PFSK-1 (cell line): ENCODE measurements around the gene PTPN5.

ENCODE experiments used
- POLR2AphosphoS5 ChIP-seq: IDR thresholded peaks from 2 replicates; pipeline ENCODE4 v1.6.1; 2012; ENCODE audit warnings: low read depth, mild to moderate bottlenecking, control low read depth, low read length, moderate library complexity
- SIN3A ChIP-seq: IDR thresholded peaks from 2 replicates; pipeline ENCODE4 v1.6.1; 2012; ENCODE audit warnings: mild to moderate bottlenecking, low read length, moderate library complexity, borderline replicate concordance; ENCODE audit not compliant: insufficient read depth
- TAF1 ChIP-seq: IDR thresholded peaks from 2 replicates; pipeline ENCODE4 v1.6.1; 2012; ENCODE audit warnings: low read length, control low read depth, borderline replicate concordance; ENCODE audit not compliant: insufficient read depth
- TF ChIP-seq, protein P1 (sequence below), 2 experiments: IDR thresholded peaks; 2 replicates each; pipeline versions ENCODE4 v1.6.1 to v1.8.0; 2011 to 2012; ENCODE audit warnings: low read depth in 2 of 2, low read length in 2 of 2, control low read depth in 1 of 2, inconsistent platforms in 1 of 2, mild to moderate bottlenecking in 1 of 2, moderate library complexity in 1 of 2; ENCODE audit not compliant: insufficient read depth in 1 of 2

GRCh38 chr11:18721561-18722292 is 69.9 kb downstream of the PTPN5 start:
- no peak for TF ChIP-seq SIN3A
- no peak for TF ChIP-seq POLR2AphosphoS5
- TF ChIP-seq, protein P1, sequence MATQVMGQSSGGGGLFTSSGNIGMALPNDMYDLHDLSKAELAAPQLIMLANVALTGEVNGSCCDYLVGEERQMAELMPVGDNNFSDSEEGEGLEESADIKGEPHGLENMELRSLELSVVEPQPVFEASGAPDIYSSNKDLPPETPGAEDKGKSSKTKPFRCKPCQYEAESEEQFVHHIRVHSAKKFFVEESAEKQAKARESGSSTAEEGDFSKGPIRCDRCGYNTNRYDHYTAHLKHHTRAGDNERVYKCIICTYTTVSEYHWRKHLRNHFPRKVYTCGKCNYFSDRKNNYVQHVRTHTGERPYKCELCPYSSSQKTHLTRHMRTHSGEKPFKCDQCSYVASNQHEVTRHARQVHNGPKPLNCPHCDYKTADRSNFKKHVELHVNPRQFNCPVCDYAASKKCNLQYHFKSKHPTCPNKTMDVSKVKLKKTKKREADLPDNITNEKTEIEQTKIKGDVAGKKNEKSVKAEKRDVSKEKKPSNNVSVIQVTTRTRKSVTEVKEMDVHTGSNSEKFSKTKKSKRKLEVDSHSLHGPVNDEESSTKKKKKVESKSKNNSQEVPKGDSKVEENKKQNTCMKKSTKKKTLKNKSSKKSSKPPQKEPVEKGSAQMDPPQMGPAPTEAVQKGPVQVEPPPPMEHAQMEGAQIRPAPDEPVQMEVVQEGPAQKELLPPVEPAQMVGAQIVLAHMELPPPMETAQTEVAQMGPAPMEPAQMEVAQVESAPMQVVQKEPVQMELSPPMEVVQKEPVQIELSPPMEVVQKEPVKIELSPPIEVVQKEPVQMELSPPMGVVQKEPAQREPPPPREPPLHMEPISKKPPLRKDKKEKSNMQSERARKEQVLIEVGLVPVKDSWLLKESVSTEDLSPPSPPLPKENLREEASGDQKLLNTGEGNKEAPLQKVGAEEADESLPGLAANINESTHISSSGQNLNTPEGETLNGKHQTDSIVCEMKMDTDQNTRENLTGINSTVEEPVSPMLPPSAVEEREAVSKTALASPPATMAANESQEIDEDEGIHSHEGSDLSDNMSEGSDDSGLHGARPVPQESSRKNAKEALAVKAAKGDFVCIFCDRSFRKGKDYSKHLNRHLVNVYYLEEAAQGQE (IDR thresholded peaks at IDR 0.05; ENCODE audit: insufficient read depth in 1 of 2, low read depth in 2 of 2, low read length in 2 of 2): no peak
- TF ChIP-seq TAF1: no peak
